ENCODE results near the gene SOX6.

GRCh38 chr11:16313846-16314245 lies 42.5 kb downstream of the SOX6 start:
- TF ChIP-seq USF1 (IDR thresholded peaks at IDR 0.05; ENCODE audit: borderline replicate concordance, low read depth) (no peak), REST (IDR thresholded peaks at IDR 0.05; ENCODE audit: low read depth, low read length) (no peak), POLR2AphosphoS5 (IDR thresholded peaks at IDR 0.05; ENCODE audit: low read depth, low read length) (no peak), FOXM1 (IDR thresholded peaks at IDR 0.05; ENCODE audit: low read depth) (no peak), JUND (IDR thresholded peaks at IDR 0.05) (no peak), CTCF (IDR thresholded peaks at IDR 0.05) (no peak), CHD2 (IDR thresholded peaks at IDR 0.05; ENCODE audit: low read length, partially characterized antibody) (no peak), EZH2phosphoT487 (IDR thresholded peaks at IDR 0.05; ENCODE audit: borderline replicate concordance, low read depth) (no peak), YY1 (IDR thresholded peaks at IDR 0.05; ENCODE audit: low read depth) (no peak), GABPA (IDR thresholded peaks at IDR 0.05; ENCODE audit: low read depth) (no peak), EP300 (IDR thresholded peaks at IDR 0.05; ENCODE audit: borderline replicate concordance in 1 of 2, low read depth in 1 of 2, low read length in 1 of 2) (no peak), ZBTB33 (IDR thresholded peaks at IDR 0.05; ENCODE audit: borderline replicate concordance, low read depth) (no peak), RCOR1 (IDR thresholded peaks at IDR 0.05; ENCODE audit: low read length) (no peak)

All from SK-N-SH (cell line).